Measurements from ENCODE around the gene ADAMTS14.

DNA sequence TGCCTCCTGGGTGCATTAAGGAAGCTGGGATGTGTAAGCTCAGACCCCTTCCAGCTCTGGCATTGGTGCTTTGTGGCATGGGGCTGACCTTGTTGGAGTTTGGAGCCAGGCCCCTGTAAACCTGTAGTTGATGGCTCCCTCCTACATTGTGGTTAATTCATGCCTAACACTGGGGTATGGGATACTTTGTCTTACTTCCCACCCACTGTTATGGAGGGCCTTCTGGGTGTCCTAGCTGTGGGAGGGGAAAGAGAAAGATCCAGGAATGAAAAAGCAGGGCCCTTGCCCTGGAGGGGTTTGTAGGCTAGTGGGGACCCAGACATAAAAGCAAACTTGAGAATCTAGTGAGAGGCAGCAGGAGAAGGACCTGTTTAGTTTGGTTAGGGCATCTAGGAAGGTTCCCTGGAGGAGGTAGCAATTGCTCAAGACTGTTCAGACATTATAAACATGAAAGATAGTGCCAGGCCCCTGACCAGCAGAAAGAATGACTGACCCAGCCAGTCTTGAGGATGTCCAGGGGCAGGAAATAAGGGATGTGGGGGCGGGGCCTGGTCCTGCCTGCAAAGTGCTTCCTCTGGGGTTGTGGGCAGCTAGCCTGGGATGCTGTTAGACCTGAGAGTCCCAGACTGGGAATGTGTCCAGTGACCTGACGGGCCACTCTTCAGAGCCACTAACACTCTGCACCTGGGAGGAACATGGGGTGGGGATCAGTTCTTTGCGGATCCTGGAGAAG, 6.6 kb downstream of the ADAMTS14 start:
- TF ChIP-seq, protein P1, sequence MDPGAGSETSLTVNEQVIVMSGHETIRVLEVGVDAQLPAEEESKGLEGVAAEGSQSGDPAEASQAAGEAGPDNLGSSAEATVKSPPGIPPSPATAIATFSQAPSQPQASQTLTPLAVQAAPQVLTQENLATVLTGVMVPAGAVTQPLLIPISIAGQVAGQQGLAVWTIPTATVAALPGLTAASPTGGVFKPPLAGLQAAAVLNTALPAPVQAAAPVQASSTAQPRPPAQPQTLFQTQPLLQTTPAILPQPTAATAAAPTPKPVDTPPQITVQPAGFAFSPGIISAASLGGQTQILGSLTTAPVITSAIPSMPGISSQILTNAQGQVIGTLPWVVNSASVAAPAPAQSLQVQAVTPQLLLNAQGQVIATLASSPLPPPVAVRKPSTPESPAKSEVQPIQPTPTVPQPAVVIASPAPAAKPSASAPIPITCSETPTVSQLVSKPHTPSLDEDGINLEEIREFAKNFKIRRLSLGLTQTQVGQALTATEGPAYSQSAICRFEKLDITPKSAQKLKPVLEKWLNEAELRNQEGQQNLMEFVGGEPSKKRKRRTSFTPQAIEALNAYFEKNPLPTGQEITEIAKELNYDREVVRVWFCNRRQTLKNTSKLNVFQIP (CRISPR knock-in tag; IDR thresholded peaks at IDR 0.05; ENCODE audit: borderline replicate concordance, low read depth): no peak
- TF ChIP-seq, protein P2, sequence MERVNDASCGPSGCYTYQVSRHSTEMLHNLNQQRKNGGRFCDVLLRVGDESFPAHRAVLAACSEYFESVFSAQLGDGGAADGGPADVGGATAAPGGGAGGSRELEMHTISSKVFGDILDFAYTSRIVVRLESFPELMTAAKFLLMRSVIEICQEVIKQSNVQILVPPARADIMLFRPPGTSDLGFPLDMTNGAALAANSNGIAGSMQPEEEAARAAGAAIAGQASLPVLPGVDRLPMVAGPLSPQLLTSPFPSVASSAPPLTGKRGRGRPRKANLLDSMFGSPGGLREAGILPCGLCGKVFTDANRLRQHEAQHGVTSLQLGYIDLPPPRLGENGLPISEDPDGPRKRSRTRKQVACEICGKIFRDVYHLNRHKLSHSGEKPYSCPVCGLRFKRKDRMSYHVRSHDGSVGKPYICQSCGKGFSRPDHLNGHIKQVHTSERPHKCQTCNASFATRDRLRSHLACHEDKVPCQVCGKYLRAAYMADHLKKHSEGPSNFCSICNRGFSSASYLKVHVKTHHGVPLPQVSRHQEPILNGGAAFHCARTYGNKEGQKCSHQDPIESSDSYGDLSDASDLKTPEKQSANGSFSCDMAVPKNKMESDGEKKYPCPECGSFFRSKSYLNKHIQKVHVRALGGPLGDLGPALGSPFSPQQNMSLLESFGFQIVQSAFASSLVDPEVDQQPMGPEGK (CRISPR knock-in tag; IDR thresholded peaks at IDR 0.05; ENCODE audit: borderline replicate concordance): no peak
- TF ChIP-seq CSDC2 (CRISPR knock-in tag; IDR thresholded peaks at IDR 0.05): no peak
- TF ChIP-seq ZNF8 (CRISPR knock-in tag; IDR thresholded peaks at IDR 0.05): no peak
- TF ChIP-seq ZNF70 (CRISPR knock-in tag; IDR thresholded peaks at IDR 0.05): no peak
- TF ChIP-seq ZFP30 (CRISPR knock-in tag; IDR thresholded peaks at IDR 0.05): no peak
- TF ChIP-seq ZC3H10 (CRISPR knock-in tag; IDR thresholded peaks at IDR 0.05): no peak
- TF ChIP-seq ARNTL (CRISPR knock-in tag; IDR thresholded peaks at IDR 0.05; ENCODE audit: borderline replicate concordance, low read depth): no peak
- no peak for TF ChIP-seq PPARA (CRISPR knock-in tag; IDR thresholded peaks at IDR 0.05; ENCODE audit: borderline replicate concordance)
- TF ChIP-seq ZFP3 (CRISPR knock-in tag; IDR thresholded peaks at IDR 0.05): no peak
- TF ChIP-seq, protein P3, sequence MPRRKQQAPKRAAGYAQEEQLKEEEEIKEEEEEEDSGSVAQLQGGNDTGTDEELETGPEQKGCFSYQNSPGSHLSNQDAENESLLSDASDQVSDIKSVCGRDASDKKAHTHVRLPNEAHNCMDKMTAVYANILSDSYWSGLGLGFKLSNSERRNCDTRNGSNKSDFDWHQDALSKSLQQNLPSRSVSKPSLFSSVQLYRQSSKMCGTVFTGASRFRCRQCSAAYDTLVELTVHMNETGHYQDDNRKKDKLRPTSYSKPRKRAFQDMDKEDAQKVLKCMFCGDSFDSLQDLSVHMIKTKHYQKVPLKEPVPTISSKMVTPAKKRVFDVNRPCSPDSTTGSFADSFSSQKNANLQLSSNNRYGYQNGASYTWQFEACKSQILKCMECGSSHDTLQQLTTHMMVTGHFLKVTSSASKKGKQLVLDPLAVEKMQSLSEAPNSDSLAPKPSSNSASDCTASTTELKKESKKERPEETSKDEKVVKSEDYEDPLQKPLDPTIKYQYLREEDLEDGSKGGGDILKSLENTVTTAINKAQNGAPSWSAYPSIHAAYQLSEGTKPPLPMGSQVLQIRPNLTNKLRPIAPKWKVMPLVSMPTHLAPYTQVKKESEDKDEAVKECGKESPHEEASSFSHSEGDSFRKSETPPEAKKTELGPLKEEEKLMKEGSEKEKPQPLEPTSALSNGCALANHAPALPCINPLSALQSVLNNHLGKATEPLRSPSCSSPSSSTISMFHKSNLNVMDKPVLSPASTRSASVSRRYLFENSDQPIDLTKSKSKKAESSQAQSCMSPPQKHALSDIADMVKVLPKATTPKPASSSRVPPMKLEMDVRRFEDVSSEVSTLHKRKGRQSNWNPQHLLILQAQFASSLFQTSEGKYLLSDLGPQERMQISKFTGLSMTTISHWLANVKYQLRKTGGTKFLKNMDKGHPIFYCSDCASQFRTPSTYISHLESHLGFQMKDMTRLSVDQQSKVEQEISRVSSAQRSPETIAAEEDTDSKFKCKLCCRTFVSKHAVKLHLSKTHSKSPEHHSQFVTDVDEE (CRISPR knock-in tag; IDR thresholded peaks at IDR 0.05): no peak
- no peak for TF ChIP-seq BACH2 (CRISPR knock-in tag; IDR thresholded peaks at IDR 0.05; ENCODE audit: borderline replicate concordance)
- no peak for TF ChIP-seq RARB (CRISPR knock-in tag; IDR thresholded peaks at IDR 0.05)

Measured in SK-N-SH treated with all-trans-retinoic acid at 6 μM for 48 hours (cell line).